Right cardiac atrium (tissue), 5 donors: ENCODE data around the gene ATP1A2. TPM values are rescaled to one million over a fixed set of nuclear protein-coding genes. Genes with fewer than 3 reads are reported as not detected.

Experiments used
- ATAC-seq, 2 donors: fragments of 200-7000 bp; cut with Tn5 transposase; one replicate each; pipeline versions ENCODE4 v1.8.0 to v1.9.1; 2020; ENCODE audit warnings: moderate library complexity in 2 of 2, mild to moderate bottlenecking in 1 of 2
- DNase-seq, 3 donors: peaks; one replicate each; pipeline ENCODE4 v3.0.0-alpha.2; 2020
- H3K27ac ChIP-seq: one replicate; pipeline ENCODE4 v1.5.1; 2013; ENCODE audit warnings: mild to moderate bottlenecking, low read length, control low read depth, moderate library complexity
- H3K27me3 ChIP-seq: one replicate; pipeline ENCODE4 v1.6.1; 2013; ENCODE audit not compliant: control insufficient read depth, insufficient read depth
- H3K4me1 ChIP-seq: one replicate; pipeline ENCODE4 v1.6.1; 2013; ENCODE audit warnings: low read length; ENCODE audit not compliant: control insufficient read depth, insufficient read depth
- H3K4me3 ChIP-seq: one replicate; pipeline ENCODE4 v1.5.1; 2013; ENCODE audit warnings: low read length, control low read depth
- H3K9me3 ChIP-seq: one replicate; pipeline ENCODE4 v1.6.1; 2013; ENCODE audit warnings: low read length; ENCODE audit not compliant: control insufficient read depth
- WGBS: extraction: QIAGEN DNeasy Blood & Tissue Kit; methylation state at CpG from one replicate; pipeline ENCODE4 v1.1.7; 2013; 5-methylcytosine and 5-hydroxymethylcytosine counted together
- intact Hi-C, 4 donors: fragments of 100-400 bp; cut with DNase I; formaldehyde crosslinking; loops; one replicate each; pipeline versions ENCODE4 v1.11.0 to v1.14.0; 2022 to 2023
- polyA plus RNA-seq: library from polyadenylated mRNA; stranded (reverse); fragments of 200-250 nt; gene quantifications from one replicate; pipeline ENCODE4 v1.2.3, GENCODE V29; 2013
- total RNA-seq, 4 donors: library from RNA; stranded (reverse); fragmentation: NEBNext Ultra II Directional; extraction: Animal tissue kit (Norgen Biotek cat#: 25700); gene quantifications; one replicate each; pipeline ENCODE4 v1.2.1, GENCODE V29; 2021
- donor health status: healthy with polysubstance abuse.
- donor health status: DM: no; HTN: yes; CAD: no.
- donor health status: DM: no; HTN: no; CAD: no.
- donor health status: DM: no; HTN: yes; CAD: no; lungs with severe emphysema.
- donor health status: DM: yes; HTN: yes; CAD: no.

The ATP1A2 gene
- total and polyA plus RNA-seq, 5 donors = 89.6 to 323 (median 251) TPM

GRCh38 chr1:160166166-160166868 is 50.8 kb downstream of the ATP1A2 start:
- DNase-seq (no peak), ATAC-seq (no peak)
- H3K27me3 ChIP-seq = no peaks in the 10 kb centered on the region
- intact Hi-C loops = no loop called here
- no peak overlapping the region for H3K4me3 ChIP-seq
- 78% methylated on average over 12 of the region's 12 CpGs for WGBS
- H3K4me1 ChIP-seq = no peaks in the 10 kb centered on the region
- no peak overlapping the region for H3K27ac ChIP-seq
- H3K9me3 ChIP-seq = no peaks in the 10 kb centered on the region

- intact Hi-C loops = no loop called here
- H3K4me1 ChIP-seq = no peaks in the 10 kb centered on the region
- DNase-seq = no peak
- no peak overlapping the region for H3K4me3 ChIP-seq
- no peaks in the 10 kb centered on the region for H3K9me3 ChIP-seq
- no peak overlapping the region for H3K27ac ChIP-seq
- no peak for ATAC-seq
- H3K27me3 ChIP-seq = no peaks in the 10 kb centered on the region
- 86% methylated on average over 4 of the region's 4 CpGs for WGBS
These were observed 51.5 kb downstream of the ATP1A2 start for GRCh38 chr1:160167056-160167455.

GRCh38 chr1:160167580-160167979 is 52.0 kb downstream of the ATP1A2 start:
- ATAC-seq (no peak), DNase-seq (no peak)
- Histone ChIP-seq H3K4me3 (no peak overlapping the region), H3K4me1 (no peaks in the 10 kb centered on the region), H3K27me3 (no peaks in the 10 kb centered on the region), H3K9me3 (no peaks in the 10 kb centered on the region), H3K27ac (no peak overlapping the region)
- 91% methylated on average over 6 of the region's 6 CpGs for WGBS
- intact Hi-C loops = no loop called here

- WGBS = 70% methylated on average over 5 of the region's 5 CpGs
- DNase-seq (no peak), ATAC-seq (no peak)
- Histone ChIP-seq H3K9me3 (no peaks in the 10 kb centered on the region), H3K4me1 (no peaks in the 10 kb centered on the region), H3K27me3 (no peaks in the 10 kb centered on the region), H3K27ac (no peak overlapping the region), H3K4me3 (no peak overlapping the region)
- intact Hi-C loops = no loop called here
These were observed 52.5 kb downstream of the ATP1A2 start for GRCh38 chr1:160168016-160168415.

GRCh38 chr1:160168609-160169369 is 53.2 kb downstream of the ATP1A2 start:
- Histone ChIP-seq H3K27me3 (no peaks in the 10 kb centered on the region), H3K9me3 (no peaks in the 10 kb centered on the region), H3K4me3 (no peak overlapping the region), H3K4me1 (no peaks in the 10 kb centered on the region), H3K27ac (no peak overlapping the region)
- 74% methylated on average over 13 of the region's 13 CpGs for WGBS
- ATAC-seq = no peak
- intact Hi-C loops = no loop called here
- DNase-seq = no peak

GRCh38 chr1:160169553-160170399 is 54.2 kb downstream of the ATP1A2 start:
- WGBS = 59% methylated on average over 15 of the region's 15 CpGs
- intact Hi-C loops = no loop called here

GRCh38 chr1:160171354-160171753 is 55.8 kb downstream of the ATP1A2 start:
- no peak overlapping the region for H3K4me3 ChIP-seq
- no peaks in the 10 kb centered on the region for H3K4me1 ChIP-seq
- ATAC-seq (no peak), DNase-seq (no peak)
- H3K27ac ChIP-seq = no peak overlapping the region
- intact Hi-C loops = no loop called here
- no peaks in the 10 kb centered on the region for H3K9me3 ChIP-seq
- H3K27me3 ChIP-seq = no peaks in the 10 kb centered on the region
- 91% methylated on average over 4 of the region's 4 CpGs for WGBS

More at GRCh38 chr1:160169553-160170399, 54.2 kb downstream of the ATP1A2 start:
- no peak for DNase-seq
- no peaks in the 10 kb centered on the region for H3K4me1 ChIP-seq
- no peak overlapping the region for H3K4me3 ChIP-seq
- H3K27me3 ChIP-seq = no peaks in the 10 kb centered on the region
- H3K9me3 ChIP-seq = no peaks in the 10 kb centered on the region
- no peak overlapping the region for H3K27ac ChIP-seq
- no peak for ATAC-seq

GRCh38 chr1:160171980-160172379 is 56.4 kb downstream of the ATP1A2 start:
- ATAC-seq (no peak), DNase-seq (no peak)
- H3K27me3 ChIP-seq = no peaks in the 10 kb centered on the region
- H3K27ac ChIP-seq = no peak overlapping the region
- intact Hi-C loops = no loop called here
- H3K4me3 ChIP-seq = no peak overlapping the region
- 59% methylated on average over 9 of the region's 9 CpGs for WGBS
- no peaks in the 10 kb centered on the region for H3K9me3 ChIP-seq
- no peaks in the 10 kb centered on the region for H3K4me1 ChIP-seq

GRCh38 chr1:160177231-160177630 is 61.7 kb downstream of the ATP1A2 start:
- no peak overlapping the region for H3K27ac ChIP-seq
- H3K4me1 ChIP-seq = peaks cover 4% of the 10 kb centered on the region
- no peaks in the 10 kb centered on the region for H3K9me3 ChIP-seq
- no peaks in the 10 kb centered on the region for H3K27me3 ChIP-seq
- no peak overlapping the region for H3K4me3 ChIP-seq
- DNase-seq = no peak
- intact Hi-C loops = no loop called here
- ATAC-seq = no peak
- 90% methylated on average over 2 of the region's 2 CpGs for WGBS

- intact Hi-C loops = no loop called here
- Histone ChIP-seq H3K4me3 (no peak overlapping the region), H3K27ac (no peak overlapping the region), H3K4me1 (peaks cover 4% of the 10 kb centered on the region), H3K27me3 (no peaks in the 10 kb centered on the region), H3K9me3 (no peaks in the 10 kb centered on the region)
- no peak for DNase-seq
- ATAC-seq = no peak
- WGBS = 64% methylated on average over 1 of the region's 1 CpG
These were observed 62.1 kb downstream of the ATP1A2 start for GRCh38 chr1:160177667-160178066.

GRCh38 chr1:160178731-160179130 is 63.2 kb downstream of the ATP1A2 start:
- ATAC-seq (no peak), DNase-seq (no peak)
- Histone ChIP-seq H3K9me3 (no peaks in the 10 kb centered on the region), H3K4me1 (peaks cover 4% of the 10 kb centered on the region), H3K27ac (no peak overlapping the region), H3K27me3 (no peaks in the 10 kb centered on the region), H3K4me3 (no peak overlapping the region)
- intact Hi-C loops = no loop called here
- 92% methylated on average over 2 of the region's 2 CpGs for WGBS
